KOPT-K1 (cell line): ENCODE data around the gene SP7.

ENCODE experiments used
- H3K27ac ChIP-seq: fragments of 200-600 bp; sonication (generic); 2 replicates; pipeline ENCODE4 v1.5.1; 2016; ENCODE audit warnings: antibody characterized with exemption, mild to moderate bottlenecking, low read depth, low read length; ENCODE audit not compliant: poor library complexity, severe bottlenecking
- H3K36me3 ChIP-seq: fragments of 200-600 bp; sonication (generic); 2 replicates; pipeline ENCODE4 v1.5.1; 2017; ENCODE audit warnings: antibody characterized with exemption, mild to moderate bottlenecking, low read length, moderate library complexity; ENCODE audit not compliant: insufficient read depth
- H3K9me3 ChIP-seq: fragments of 200-600 bp; sonication (generic); 2 replicates; pipeline ENCODE4 v1.5.1; 2017; ENCODE audit warnings: antibody characterized with exemption, low read length, mild to moderate bottlenecking; ENCODE audit not compliant: insufficient read depth, poor library complexity, severe bottlenecking

Gene SP7

DNA sequence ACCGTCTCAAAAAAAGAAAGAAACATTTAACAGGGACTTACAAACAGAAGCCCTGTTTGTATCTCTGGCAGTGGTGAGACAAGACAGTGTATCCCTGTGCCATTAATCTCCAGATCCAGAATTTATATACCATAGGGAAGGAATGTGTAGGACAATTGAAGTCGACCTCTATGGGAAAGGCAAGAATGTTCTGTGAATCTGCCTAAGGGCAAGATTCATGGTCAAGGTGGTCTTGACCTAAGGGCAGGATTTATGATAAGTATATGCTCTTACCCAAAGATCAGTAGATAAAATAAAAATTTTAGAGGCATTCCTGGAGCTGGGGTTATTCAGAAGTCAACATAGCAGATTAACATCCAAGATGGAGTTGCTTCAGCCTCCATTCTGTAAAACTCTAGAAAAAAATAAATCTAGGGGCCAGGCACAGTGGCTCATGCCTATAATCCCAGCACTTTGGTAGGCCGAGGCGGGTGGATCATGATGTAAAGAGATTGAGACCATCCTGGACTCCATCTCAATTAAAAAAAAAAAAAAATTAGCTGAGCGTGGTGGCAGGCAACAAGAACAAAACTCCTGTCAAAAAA is 22.8 kb upstream of the SP7 start:
- Histone ChIP-seq H3K36me3 (no peaks in the 10 kb centered on the region), H3K9me3 (no peaks in the 10 kb centered on the region), H3K27ac (no peak overlapping the region)

- Histone ChIP-seq H3K27ac (no peak overlapping the region), H3K9me3 (no peaks in the 10 kb centered on the region), H3K36me3 (no peaks in the 10 kb centered on the region)
These were observed 19.0 kb upstream of the SP7 start for GRCh38 chr12:53355121-53355520.

GRCh38 chr12:53353257-53353655 is 17.1 kb upstream of the SP7 start:
- no peak overlapping the region for H3K27ac ChIP-seq
- H3K36me3 ChIP-seq = no peaks in the 10 kb centered on the region
- no peaks in the 10 kb centered on the region for H3K9me3 ChIP-seq

- no peaks in the 10 kb centered on the region for H3K9me3 ChIP-seq
- no peak overlapping the region for H3K27ac ChIP-seq
- no peaks in the 10 kb centered on the region for H3K36me3 ChIP-seq
These were observed 16.4 kb upstream of the SP7 start for GRCh38 chr12:53352331-53353256.

DNA sequence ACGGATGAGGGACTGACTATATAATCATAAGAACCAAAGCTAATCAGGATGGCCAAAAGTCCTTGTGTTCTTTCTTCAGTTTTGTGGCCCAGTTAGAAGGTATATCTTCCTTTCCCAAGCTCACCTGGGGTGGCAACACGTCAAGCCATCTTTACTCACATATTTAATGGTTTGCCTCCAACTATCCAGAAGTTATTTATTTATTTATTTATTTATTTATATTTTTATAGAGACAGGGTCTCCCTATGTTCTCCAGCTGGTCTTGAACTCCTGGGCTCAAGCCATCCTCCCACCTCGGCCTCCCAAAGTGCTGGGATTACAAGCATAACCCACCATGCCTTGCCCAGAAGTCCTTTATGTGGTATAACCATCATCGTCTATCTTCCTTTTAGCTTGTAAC is 11.8 kb upstream of the SP7 start:
- no peaks in the 10 kb centered on the region for H3K9me3 ChIP-seq
- H3K27ac ChIP-seq = no peak overlapping the region
- H3K36me3 ChIP-seq = no peaks in the 10 kb centered on the region

DNA sequence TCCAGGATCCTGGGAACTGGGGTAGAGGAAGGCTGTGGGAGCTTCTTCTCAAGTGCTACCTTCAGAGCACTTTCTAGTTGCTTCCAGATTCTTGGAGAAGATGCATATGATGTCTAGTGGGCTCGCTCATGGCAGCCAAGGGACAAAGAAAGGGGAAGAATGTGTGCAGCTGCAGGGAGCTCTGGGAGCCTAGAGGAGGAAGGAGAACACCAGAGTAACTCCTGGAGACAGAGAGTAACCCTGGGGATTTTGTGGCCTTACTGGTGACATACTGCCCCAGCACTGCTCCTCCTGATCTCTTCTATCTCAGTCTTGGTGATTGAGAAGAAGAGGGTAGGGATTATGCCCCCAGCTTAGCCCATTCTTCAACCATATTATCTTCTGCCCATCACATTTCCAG is 10.3 kb upstream of the SP7 start:
- H3K27ac ChIP-seq = no peak overlapping the region

DNA sequence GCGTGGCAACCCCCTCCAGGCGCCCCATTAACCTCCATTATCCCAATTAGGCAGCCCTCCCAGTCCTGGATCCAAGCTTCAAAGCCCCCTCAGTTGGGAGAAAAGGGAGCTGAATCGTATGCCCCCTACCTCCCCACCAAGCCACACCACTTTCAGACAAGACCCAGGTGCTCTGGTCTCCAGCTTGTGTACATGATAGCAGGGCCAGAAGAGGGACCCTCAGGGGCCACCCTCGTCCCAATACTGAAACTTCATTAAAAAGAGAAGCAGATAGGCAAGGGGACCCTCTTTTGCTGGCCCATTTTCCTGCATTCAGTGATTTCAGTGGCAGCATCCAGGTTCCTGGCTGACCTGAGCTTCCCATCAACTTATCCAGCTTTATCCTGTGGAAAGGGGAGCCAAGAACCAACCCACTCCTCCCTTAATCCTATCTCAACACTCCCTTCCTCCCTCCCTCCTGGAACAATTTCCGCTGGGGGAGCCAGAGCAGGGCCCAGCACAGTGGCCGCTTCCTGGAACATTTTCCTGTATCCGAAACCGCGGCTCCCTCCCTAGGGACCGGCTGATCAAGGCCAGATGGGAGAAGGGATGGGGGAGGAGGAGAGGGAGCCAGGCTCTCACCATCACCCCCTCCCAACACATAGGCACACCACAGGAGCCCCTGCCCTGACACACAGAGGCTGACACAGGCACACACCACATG is 9.5 kb upstream of the SP7 start:
- no peaks in the 10 kb centered on the region for H3K36me3 ChIP-seq
- H3K9me3 ChIP-seq = no peaks in the 10 kb centered on the region
- no peak overlapping the region for H3K27ac ChIP-seq

More for the DNA sequence above, 10.3 kb upstream of the SP7 start:
- no peaks in the 10 kb centered on the region for H3K36me3 ChIP-seq
- H3K9me3 ChIP-seq = no peaks in the 10 kb centered on the region

DNA sequence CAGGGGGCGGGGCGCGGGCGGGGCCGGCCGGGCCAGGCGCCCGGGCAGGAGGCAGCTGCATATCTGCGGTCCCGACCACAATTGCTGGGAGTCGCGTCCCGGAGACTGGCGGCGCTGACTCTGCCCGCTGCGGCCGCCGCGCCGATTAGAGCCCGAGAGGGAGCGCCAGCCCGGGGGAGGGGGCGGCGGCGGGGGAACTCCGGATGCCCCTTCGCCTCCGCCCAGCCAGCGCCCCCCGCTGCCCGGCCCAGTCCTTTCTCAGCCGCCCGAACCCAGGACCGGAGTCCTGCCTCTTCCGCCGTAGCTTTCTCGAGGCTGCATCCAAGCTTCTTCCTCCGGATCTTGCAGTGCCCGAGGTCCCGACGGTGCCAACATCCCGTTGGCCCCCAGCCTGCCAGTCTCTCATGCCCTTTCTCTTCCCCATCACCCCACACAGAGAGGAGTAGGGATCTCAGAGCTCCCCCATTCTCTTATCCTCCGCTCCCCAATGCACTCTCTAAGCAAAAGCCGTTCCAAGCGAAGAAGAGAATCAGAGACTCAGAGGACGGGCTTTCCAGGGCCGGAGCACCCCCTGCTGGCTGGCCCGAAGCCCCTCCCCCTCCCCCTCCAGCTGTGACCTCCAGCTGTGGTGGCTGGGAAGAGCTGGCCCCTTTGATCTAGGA is 8.8 kb upstream of the SP7 start:
- Histone ChIP-seq H3K36me3 (no peaks in the 10 kb centered on the region), H3K27ac (peak overlapping the region; percentile 24), H3K9me3 (no peaks in the 10 kb centered on the region)

DNA sequence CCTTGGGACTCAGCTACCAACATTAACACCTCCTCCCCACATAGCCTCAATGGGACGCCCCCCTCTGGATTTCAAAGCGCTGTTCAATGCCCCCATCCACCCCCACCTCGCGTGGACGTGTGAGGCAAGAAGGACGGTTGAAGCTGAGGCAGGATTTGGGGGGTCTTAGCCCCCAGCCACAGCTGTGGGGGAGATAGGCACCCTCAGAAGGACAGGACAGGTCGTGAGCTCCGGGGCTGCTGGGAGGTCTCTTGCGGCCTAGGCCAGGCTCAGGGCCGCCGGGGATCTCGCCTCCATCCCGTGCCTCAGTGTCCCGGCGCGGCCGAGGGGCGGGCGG is 8.3 kb upstream of the SP7 start:
- Histone ChIP-seq H3K27ac (no peak overlapping the region), H3K9me3 (no peaks in the 10 kb centered on the region), H3K36me3 (no peaks in the 10 kb centered on the region)

GRCh38 chr12:53343969-53344368 is 7.8 kb upstream of the SP7 start:
- no peaks in the 10 kb centered on the region for H3K36me3 ChIP-seq
- no peaks in the 10 kb centered on the region for H3K9me3 ChIP-seq

DNA sequence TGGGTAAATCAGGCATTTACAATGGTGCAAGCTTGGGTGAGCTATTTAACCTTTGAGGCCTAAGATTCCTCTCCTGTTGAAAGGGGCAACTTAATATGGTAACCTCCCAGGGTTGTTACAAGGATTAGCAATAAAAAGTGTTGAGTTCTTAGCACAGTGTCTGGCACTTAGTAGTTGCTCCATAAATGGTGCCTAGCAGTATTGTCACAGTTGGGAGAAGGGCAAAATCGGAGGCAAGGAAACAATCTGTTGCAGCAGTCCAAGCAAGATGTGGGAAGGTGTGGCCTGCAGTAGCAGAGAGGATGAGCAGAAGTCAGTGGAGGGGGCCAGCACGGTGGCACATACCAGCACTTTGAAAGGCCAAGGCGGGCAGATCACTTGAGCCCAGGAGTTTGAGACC is 7.3 kb upstream of the SP7 start:
- no peak overlapping the region for H3K27ac ChIP-seq
- H3K36me3 ChIP-seq = no peaks in the 10 kb centered on the region
- H3K9me3 ChIP-seq = no peaks in the 10 kb centered on the region

More at GRCh38 chr12:53343969-53344368, 7.8 kb upstream of the SP7 start:
- H3K27ac ChIP-seq = no peak overlapping the region

DNA sequence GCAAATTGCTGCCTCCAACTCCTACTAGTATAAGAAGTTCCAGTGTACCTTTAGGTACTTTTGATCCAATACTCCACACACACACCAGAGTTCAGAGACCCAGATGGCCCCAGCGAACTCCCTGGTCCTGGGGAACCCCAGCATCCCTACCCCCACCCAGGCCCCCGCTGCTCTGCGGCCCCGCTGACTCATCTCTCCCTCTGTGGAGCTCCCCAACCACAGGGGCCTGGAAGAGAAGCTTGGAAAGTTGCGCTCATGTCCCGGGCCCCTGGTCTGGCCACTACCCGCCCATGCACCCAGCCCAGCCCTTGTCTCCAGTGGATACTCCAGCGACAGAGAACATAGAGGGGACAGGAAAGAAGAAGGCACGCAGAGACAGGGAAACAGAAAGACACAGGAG is 4.2 kb upstream of the SP7 start:
- H3K36me3 ChIP-seq = no peaks in the 10 kb centered on the region
- H3K27ac ChIP-seq = no peak overlapping the region
- no peaks in the 10 kb centered on the region for H3K9me3 ChIP-seq

DNA sequence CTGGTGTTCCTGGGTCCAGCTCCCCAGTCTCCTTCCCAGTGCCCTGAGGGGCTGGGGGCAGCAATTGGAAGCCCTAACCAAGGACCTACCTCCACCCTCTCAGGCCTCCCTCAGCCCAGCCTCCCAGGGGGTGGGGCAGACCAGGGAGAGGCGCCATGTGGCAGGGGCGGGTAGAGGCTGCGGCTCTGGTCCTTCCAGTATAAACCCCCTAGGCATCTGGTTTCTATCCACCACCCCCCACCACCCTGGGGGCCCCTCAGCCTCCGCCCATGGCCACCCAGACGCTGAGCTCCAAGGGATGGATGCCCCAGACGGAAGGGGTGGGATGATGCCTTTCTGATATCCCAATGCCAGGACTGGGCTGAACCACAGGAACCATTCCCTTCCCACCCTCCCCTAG is 2.8 kb upstream of the SP7 start:
- H3K9me3 ChIP-seq = no peaks in the 10 kb centered on the region
- H3K36me3 ChIP-seq = no peaks in the 10 kb centered on the region
- no peak overlapping the region for H3K27ac ChIP-seq

GRCh38 chr12:53338017-53338416 is 1.9 kb upstream of the SP7 start:
- Histone ChIP-seq H3K36me3 (no peaks in the 10 kb centered on the region), H3K9me3 (no peaks in the 10 kb centered on the region), H3K27ac (no peak overlapping the region)

DNA sequence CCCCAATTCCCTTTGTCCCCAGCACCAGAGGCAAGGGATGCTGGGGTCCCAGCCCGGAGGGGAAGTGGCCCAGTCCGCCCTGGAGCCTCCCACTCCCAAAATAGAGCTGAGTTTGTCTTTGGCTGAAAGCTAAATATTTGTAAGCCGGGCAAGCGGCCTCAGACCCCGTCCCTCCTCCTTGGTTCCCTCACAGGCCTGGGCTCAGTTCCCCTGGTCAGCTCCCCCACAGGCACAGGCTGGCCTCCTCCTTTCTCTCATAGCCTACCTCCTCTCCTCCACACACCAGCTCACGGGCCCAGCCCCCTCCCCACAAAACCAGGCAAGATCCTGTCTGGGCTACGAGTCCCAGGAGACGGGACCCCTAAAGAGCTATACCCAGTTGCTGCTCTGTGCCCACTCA is 1.3 kb downstream of the SP7 start:
- no peaks in the 10 kb centered on the region for H3K9me3 ChIP-seq
- no peak overlapping the region for H3K27ac ChIP-seq
- no peaks in the 10 kb centered on the region for H3K36me3 ChIP-seq
